Stimulated activated CD4-positive, alpha-beta T cell treated with anti-CD3 and anti-CD28 coated beads, Interleukin-1b, Interleukin-23, amount 100 ng/mL, for 4 hours (primary cell): ENCODE data around the gene LRRC74B.

ENCODE experiments used
- DNase-seq, 2 donors: peaks; one replicate each; pipeline ENCODE4 v3.0.0-alpha.2; 2020; ENCODE audit warnings: low read depth in 2 of 2

LRRC74B gene

DNA sequence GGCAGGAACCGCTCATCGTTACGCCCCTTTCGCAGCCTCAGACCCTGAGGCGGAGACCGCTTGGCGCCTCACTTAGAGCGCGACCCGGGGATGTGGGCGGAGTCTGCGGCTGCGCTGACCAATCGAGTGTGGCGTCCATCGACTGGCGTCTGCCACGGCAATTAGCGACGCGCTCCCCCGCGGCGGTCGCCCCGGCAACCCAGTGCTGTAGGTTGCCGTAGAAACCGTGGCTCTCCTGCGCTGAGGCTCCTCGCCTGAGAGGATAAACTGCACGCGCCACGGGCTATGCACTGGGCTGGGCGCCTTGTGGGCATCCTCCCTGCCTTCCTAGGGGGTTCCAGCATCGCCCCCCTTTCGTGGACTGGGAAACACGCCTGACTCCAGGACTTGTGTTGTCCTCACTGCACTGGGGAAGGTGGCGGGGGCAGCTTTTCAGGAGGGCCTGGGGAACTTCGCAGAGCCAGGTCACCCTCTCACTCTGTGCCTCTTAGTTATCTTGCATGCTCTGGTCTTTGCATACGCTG is 31.5 kb upstream of the LRRC74B start:
- DNase-seq = peak; percentile 42 to 76

DNA sequence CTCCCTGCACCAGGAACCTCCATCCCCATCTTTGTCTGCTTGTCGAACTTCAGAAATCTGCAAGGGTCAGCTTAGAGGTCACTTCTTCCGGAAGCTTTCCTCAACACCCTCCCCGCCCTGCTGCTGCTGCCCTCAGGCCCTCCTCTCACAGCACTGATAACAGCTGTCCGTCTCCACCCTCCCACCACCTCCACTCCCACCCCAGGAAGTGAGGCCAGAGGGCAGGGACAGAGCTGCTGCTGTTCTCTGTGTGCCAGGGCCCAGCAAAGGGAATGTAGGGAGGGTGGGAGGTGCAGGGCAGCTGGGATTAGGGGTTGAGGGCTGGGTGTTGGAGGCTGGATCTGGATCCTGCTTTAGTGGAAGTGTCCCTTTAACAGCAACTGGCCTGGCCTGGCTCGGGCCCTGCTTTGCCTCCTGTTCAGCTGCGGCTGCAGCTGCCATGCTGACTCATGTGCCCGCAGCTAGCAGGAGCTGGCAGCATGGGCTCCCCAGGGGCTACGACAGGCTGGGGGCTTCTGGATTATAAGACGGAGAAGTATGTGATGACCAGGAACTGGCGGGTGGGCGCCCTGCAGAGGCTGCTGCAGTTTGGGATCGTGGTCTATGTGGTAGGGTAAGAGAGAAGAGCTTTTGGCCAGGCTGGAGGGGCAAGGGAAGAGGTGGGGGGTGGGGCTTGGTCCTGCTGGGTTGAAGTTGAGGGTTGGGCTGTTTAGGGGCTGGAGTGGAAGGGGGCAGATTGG is 30.9 kb upstream of the LRRC74B start, which contains the start of gene P2RX6:
Gene P2RX6, plus strand, starts transcription at position 440 of the 740 bp plus-strand sequence. Its CDS starts 10 bp downstream, at position 450.
- DNase-seq = no peak

DNA sequence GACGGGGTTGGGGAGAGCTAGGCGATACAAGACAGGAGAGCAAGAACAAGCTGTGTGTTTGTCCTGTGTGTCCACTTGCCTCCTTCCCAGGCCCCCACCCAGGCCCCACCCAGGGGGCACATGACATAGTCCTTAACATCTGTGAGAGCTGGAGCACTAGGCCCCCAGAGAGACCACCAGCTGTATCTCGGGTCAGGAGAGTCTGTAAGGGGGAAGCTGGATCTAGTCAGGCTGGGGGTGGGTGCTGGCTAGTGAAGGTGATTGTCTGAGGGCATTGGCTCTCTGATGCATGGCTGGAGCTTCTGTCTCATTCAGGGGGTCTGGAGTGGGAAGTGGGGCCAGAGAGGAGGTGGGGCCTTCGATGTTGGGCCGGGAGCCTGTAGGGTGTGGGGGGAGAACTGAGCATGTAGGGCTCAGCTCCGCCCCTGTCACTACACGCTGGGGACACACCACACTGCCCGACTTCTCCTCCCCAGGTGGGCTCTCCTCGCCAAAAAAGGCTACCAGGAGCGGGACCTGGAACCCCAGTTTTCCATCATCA is 30.2 kb upstream of the LRRC74B start:
- DNase-seq = no peak

DNA sequence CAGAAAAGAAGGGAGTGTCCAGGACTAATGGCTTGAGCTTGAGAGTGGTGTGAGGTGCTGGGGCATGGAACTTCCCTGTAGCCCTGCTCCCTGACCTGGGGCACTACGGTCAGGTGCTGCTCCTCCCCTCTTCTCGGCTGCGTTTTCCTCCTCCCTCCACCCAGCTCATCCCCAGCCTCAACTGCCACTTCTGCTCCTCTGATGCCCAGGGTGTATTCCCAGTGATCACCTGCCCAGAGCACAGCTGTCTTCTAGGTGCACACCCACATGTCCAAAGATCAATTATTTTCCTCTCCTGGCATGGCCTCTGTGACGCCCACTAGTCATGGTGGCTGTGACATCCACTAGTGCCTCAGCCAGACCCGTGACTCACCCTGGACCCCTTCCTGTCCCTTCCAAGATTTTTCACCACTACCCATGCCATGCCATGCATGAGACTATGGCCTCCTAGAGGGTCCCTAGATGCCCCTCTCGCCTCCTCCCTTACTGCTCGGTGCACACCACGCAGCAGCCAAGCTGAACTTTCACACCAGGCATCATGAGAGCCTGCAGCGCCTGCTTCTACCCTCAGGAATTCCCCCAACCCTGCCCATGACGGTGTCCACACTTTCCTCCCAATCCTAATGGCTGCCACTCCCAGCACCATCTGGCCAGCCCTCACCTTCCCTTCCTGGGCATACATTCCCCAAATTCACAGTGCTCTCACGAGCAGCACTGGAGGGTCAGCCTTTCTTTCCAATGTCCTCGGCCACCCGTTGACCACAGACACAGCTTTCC is 28.9 kb upstream of the LRRC74B start:
- DNase-seq = no peak

DNA sequence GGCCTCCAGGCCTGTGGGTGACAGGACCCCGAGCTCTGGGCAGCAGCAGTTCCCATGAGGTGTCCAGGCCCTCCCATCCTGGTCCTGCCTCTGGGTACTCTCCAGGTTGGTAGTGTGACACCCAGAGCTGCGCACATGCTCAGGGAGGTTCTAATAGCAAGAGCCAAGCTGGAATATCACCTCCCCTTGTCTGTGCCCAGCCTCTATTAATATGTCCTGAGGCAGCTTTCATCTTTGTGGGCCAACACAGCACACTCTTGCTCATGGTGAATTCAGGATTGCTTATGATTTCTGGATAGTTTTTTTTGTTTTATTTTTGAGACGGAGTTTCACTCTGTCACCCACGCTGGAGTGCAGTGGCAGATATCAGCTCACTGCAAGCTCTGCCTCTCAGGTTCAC is 27.4 kb upstream of the LRRC74B start:
- DNase-seq = no peak

DNA sequence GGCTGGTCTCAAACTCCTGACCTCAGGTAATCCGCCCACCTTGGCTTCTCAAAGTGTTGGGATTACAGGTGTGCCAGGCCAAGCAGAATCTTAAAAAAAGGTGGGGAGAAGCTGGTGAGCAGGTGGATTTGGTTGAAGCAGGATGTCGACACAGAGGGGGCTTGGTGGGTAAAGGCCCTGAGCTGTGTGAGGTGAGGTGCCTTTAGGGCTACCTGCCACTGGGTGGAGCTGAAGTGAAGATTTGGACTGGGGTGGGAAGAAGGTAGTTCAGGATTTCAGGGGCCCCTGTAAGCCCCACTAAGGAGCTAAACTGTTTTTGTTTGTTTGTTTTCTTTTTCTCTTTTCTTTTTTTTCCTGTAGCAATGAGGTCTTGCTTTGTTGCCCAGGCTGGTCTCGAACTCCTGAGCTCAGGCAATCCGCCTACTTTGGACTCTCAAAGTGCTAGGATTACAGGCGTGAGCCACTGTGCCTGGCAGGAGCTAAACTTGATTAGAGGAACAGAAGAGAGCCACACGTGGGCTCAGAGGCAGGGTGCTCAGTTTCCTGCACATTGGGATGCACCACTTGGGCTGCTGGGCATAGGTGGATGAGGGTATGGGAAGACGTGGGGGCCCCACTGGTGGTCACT is 24.8 kb upstream of the LRRC74B start:
- no peak for DNase-seq

DNA sequence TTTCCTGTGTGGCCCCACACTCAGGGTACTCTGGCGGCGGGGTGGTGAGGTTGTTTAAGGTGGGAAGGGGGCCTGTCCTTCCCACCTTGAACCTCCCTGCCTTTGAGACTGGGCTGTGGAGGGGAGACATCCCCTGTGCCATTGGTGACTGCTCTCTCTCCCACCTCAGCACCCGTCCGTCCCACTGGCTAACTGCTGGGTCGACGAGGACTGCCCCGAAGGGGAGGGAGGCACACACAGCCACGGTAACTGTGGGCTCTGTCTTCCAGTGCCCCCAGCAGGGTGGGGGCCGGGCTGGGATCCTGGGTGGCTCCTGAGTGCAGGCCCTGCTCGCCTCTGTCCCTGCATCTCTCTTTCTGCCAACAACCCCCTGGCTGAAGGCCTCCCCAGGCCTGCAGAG is 23.2 kb upstream of the LRRC74B start:
- DNase-seq = no peak

DNA sequence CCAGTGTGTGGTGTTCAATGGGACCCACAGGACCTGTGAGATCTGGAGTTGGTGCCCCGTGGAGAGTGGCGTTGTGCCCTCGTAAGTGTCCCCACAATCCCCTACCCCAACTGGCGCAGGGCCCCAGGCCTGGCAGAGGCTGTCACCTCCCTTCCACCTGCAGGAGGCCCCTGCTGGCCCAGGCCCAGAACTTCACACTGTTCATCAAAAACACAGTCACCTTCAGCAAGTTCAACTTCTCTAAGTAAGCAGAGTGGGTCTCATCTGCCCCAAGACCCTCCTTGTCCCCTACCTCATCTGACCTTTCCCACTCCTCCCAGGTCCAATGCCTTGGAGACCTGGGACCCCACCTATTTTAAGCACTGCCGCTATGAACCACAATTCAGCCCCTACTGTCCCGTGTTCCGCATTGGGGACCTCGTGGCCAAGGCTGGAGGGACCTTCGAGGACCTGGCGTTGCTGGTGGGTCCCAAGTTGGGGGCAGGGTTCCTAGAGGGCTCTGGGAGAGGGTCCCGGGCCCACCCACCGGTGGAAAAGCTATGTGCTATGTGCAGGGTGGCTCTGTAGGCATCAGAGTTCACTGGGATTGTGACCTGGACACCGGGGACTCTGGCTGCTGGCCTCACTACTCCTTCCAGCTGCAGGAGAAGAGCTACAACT is 22.7 kb upstream of the LRRC74B start:
- DNase-seq = no peak

DNA sequence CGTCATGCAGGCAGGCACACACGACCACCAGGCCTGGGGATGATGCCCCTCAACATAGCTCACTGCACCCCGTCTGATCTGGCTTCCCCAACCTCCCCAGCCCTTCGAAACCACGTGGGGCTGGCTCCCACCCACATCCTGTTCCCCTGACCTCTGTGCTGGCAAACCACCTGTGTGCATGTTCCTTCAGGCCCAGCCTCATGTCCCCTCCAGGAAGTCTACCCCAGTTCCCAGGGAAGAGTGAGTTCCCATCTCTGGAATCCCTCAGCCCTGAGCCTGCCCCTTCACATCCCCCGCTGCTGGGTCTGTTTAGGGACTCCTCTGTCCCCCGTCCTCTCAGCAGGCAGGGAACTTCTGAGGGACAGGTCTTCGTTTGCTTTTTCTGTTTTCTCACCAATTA is 20.5 kb upstream of the LRRC74B start:
- no peak for DNase-seq

DNA sequence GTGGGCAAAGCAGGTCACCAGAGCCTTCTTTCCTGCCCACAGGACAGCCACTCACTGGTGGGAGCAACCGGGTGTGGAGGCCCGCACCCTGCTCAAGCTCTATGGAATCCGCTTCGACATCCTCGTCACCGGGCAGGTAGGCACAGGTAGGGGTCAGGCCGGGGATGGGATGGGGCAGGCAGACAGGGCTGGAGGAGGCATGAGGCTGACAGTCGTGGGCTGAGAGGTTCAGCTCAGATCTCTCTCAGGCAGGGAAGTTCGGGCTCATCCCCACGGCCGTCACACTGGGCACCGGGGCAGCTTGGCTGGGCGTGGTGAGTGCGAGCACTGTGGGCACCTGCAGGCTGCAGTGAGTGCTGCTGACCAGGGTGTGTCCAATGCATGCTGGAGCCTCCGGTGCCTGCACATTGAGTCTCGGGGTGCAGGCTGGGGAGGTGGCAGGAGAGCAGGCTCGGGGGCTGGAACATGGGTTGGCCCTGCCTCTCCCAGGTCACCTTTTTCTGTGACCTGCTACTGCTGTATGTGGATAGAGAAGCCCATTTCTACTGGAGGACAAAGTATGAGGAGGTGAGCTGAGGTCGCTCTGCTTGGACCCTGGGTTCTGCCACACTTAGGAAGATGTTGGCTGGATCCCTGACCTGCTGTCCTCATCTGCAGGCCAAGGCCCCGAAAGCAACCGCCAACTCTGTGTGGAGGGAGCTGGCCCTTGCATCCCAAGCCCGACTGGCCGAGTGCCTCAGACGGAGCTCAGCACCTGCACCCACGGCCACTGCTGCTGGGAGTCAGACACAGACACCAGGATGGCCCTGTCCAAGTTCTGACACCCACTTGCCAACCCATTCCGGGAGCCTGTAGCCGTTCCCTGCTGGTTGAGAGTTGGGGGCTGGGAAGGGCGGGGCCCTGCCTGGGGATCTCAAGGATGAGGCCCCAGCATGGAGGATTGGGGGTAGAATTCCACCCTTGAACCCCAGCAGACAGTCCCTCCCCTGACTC is 19.7 kb upstream of the LRRC74B start:
- DNase-seq = no peak

DNA sequence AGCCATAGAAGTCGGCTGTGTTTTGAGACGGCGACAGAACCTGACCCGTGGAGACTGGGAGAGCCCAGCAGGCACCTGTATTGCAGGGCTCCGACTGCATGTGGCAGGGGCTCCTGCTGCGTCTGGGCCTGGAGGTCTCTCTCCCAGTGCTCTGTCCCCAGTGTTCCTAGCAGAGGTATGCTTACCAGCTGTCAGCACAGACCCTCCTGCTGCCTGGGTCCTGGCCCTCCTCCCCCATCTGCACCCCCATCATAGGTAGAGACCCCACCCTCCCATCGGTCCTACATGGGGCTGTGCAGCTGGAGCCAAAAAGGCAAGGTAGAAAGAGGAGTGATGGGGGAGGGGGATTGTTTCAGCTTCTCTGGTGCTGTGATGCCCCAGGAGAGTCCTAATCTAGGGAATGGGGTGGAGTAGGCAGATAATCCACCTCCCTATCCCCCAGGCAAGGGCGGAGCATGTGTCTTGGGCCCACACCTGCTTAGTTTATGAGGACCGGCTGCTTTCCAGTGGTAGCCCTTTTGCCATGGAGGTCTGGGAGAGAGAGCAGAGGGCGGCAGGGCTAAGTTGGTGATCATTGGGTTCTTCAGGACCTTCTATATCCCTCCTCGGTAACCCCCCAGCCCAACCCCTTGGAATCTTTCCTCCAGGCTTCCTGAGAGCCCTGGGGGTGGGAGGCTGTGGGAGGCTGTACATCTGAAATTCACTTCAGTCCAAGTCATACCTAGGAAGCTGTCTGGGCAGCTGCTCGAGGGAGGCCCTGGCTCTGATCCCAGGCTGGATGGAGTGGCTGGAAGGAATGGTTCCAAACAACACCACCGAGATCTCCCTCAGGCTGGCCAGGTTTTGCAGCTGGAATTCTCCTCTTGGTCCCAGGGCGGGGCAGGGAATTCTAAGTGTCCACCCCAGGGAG is 18.7 kb upstream of the LRRC74B start:
- DNase-seq = no peak

DNA sequence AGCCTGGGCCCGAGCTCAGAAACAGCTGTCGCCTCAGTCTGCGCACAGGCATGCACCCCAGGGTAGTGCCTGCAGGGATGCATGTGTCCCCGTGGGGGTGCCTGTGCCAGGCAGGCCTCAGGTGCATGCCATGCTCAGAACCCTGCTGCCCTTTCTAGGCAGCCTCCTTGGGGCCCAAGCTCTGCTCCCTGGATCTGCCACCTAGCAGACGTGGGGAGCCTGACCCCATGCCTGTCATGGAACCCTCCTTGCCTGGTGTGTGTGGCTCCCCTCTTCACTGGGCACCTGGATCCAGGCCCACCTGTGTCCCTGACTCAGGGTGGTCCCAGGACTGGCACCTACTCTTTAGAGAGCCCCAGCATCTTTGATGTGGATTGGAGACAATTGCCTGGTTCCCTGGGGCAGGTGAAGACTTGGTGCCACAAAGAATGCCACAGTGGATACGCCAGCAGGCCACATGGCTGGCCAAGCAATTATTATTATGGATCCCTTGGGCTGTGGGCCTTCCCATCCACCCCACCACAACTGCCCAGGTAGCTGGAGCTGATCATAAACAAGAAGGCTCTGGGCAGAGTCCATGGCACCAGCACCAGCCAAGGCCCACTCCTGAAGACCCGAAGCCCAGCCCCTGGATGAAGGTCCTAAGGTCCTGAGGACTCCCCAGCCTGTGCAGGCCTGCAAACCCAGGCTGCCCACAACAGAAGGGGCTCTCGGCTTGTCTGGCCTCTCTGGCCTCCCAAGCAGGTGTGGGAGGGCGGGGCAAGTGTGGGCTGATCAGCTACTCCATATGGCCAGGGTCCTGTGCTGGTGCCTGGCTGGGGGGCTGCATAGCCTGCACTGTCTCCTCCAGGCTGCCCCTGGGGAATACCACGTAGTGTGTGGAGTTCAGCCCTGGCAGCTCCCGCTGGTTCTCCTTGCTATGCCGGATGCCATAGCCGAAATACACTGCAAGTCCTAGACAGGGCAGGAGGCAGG is 17.2 kb upstream of the LRRC74B start:
- DNase-seq = no peak

DNA sequence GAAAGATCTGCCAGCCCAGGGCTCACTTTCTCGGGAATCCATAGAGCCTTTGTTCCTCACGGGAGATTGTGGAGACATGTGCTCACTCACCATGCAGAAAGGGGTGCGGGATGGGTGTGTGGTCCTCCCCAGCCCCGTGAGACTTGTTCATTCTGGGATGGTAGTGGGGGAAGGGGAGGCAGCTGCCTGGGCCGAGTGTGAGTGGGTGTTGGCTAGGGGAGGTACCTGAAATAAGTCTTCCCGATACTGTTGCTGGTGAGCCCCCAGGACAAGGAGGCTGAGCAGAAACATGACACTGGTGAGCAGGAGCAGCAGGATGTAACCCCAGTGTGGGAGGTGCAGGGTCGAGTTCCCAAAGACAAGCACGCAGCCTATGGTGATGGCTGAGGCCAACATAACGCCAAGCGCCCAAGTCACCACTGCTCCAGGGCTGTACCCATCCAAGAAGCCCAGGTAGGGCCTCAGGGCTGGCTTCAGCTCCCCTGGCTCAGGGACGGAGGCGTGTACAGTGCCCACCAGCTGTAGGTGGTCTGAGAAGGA is 16.2 kb upstream of the LRRC74B start:
- DNase-seq = no peak

DNA sequence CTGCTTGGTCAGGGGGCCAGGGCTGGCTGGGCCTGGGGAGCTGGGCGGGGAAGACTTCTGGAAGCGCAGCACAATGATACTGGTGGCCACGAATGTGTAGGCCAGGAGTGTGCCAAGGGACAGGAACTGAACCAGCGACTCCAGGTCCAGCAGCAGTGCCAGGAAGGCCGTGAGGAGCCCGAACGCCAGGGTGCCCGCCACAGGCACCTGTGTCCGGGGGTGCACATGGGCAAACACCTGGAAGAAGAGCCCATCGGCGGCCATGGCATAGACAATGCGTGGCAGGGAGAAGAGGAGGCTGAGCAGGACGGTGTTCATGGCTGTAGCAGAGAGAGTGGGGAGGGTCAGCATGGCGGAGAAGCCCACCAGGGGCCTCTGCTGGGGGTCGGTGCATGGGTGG is 15.7 kb upstream of the LRRC74B start:
- DNase-seq = no peak

DNA sequence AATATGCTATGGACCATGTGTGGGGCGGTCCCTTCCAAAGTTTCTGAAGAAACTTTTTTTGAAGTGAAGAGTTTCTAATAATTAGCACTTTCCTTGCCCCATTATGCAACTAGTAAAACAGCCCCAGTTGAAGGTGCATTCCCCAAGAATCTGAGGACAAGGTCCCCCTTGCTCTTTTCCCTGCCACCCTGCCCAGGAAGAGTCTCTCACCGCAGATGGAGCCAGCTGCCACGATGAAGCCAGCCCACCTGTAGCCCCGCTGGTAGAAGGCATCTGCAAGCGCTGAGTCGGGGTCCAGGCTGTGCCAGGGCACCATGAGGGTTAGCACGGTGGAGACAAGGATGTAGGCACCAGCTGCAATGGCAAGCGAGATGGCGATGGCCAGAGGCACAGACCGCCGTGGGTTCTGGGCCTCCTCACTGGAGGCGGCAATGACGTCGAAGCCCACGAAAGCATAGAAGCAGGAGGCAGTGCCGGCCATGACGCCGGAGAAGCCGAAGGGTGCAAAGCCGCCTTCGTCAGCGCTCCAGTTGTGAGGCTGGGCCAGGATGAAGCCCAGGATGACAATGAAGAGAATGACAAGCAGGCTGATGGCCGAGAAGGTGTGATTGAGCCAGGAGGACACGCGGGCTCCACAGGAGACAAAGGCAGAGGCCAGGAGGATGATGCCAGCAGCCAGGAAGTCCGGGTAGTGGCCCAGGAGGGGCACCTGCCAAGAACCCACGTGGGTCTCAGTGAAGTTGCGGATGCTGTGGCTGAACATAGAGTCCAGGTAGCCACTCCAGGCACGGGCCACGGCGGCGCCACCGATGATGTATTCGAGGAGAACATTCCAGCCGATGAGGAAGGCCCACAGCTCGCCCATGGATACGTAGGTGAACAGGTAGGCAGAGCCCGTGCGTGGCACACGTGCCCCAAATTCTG is 14.9 kb upstream of the LRRC74B start:
- no peak for DNase-seq

DNA sequence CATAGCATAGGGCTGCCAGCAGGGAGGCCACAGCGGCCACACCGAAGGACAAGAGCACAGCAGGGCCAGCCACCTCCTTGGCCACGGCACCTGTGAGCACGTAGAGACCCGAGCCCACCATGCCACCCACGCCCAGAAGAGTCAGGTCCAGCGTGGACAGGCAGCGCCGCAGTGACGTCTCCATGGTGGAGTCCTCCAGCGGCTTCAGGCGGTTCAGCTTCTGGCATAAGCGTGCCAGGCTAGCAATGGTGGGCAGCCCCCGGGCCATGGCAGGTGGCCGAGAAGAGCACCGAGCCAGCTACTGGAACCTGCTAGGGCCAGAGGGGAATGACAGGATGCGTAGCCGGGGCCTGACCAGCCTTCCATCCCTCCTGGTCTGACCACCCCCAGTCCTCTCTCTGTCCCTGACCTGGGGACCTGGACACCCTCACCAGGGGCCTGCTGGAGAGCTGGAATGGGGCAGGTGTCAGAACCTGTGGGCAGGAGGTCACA is 14.2 kb upstream of the LRRC74B start:
- DNase-seq = no peak
